ENCODE data around the gene H2BK1.

Gene H2BK1

GRCh38 chr7:151210087-151210854 lies at the start of gene H2BK1:
Gene H2BK1 (minus strand): TSS chr7:151210488. CDS start chr7:151210318, 170 bp downstream.
- no peak for DNase-seq (ENCODE audit: low read depth)

GRCh38 chr7:151257990-151258389 lies 47.7 kb upstream of the H2BK1 start:
- no peak for DNase-seq (ENCODE audit: low read depth)

- DNase-seq (ENCODE audit: low read depth): no peak
Measured at GRCh38 chr7:151256410-151257045, 46.2 kb upstream of the H2BK1 start.

GRCh38 chr7:151255390-151255789 lies 45.1 kb upstream of the H2BK1 start:
- no peak for DNase-seq (ENCODE audit: low read depth)

- no peak for DNase-seq (ENCODE audit: low read depth)
Measured at GRCh38 chr7:151254851-151255250, 44.6 kb upstream of the H2BK1 start.

- DNase-seq (ENCODE audit: low read depth): no peak
Measured at GRCh38 chr7:151254316-151254715, 44.0 kb upstream of the H2BK1 start.

- DNase-seq (ENCODE audit: low read depth): no peak
Measured at GRCh38 chr7:151252961-151253711, 42.8 kb upstream of the H2BK1 start.

GRCh38 chr7:151252561-151252835 lies 42.2 kb upstream of the H2BK1 start:
- DNase-seq (ENCODE audit: low read depth): no peak

- no peak for DNase-seq (ENCODE audit: low read depth)
Measured at GRCh38 chr7:151251689-151252560, 41.6 kb upstream of the H2BK1 start.

GRCh38 chr7:151251328-151251688 lies 41.0 kb upstream of the H2BK1 start:
- no peak for DNase-seq (ENCODE audit: low read depth)

GRCh38 chr7:151250181-151251132 lies 40.2 kb upstream of the H2BK1 start:
- no peak for DNase-seq (ENCODE audit: low read depth)

GRCh38 chr7:151249732-151250072 lies 39.4 kb upstream of the H2BK1 start:
- no peak for DNase-seq (ENCODE audit: low read depth)

- no peak for DNase-seq (ENCODE audit: low read depth)
Measured at GRCh38 chr7:151249034-151249731, 38.9 kb upstream of the H2BK1 start.

- DNase-seq (ENCODE audit: low read depth): no peak
Measured at GRCh38 chr7:151248346-151249033, 38.2 kb upstream of the H2BK1 start, which contains the start of gene SMARCD3. Gene SMARCD3 (minus strand): TSS chr7:151248694. CDS start chr7:151248562, 132 bp downstream.

- DNase-seq (ENCODE audit: low read depth): no peak
Measured at GRCh38 chr7:151247611-151248345, 37.5 kb upstream of the H2BK1 start.

GRCh38 chr7:151246851-151247580 lies 36.7 kb upstream of the H2BK1 start:
- no peak for DNase-seq (ENCODE audit: low read depth)

- DNase-seq (ENCODE audit: low read depth): no peak
Measured at GRCh38 chr7:151246102-151246850, 36.0 kb upstream of the H2BK1 start.

All from GM04503 (cell line).